Parathyroid adenoma (tissue), 2 donors: ENCODE measurements around the gene TNRC6C.
"Not testable (repeated sequence)": the region's sequence is repeated elsewhere in the genome, so short reads cannot be mapped to it uniquely, and the experiment has no call there.

ENCODE experiments used
- H2AFZ ChIP-seq: fragments of 300-600 bp; sonication (generic); one replicate; pipeline ENCODE4 v1.7.0; 2017; ENCODE audit warnings: antibody characterized with exemption, mild to moderate bottlenecking
- H3K27ac ChIP-seq: fragments of 300-600 bp; sonication (generic); one replicate; pipeline ENCODE4 v1.7.0; 2017
- H3K27me3 ChIP-seq: fragments of 300-600 bp; sonication (generic); one replicate; pipeline ENCODE4 v1.7.0; 2017; ENCODE audit warnings: low read length; ENCODE audit not compliant: control insufficient read depth, insufficient read depth
- H3K36me3 ChIP-seq: fragments of 300-600 bp; sonication (generic); one replicate; pipeline ENCODE4 v1.7.0; 2017; ENCODE audit warnings: low read length; ENCODE audit not compliant: control insufficient read depth, insufficient read depth
- H3K4me1 ChIP-seq: fragments of 300-600 bp; sonication (generic); one replicate; pipeline ENCODE4 v1.7.0; 2017; ENCODE audit warnings: control low read depth
- H3K4me2 ChIP-seq: fragments of 300-600 bp; sonication (generic); one replicate; pipeline ENCODE4 v1.7.0; 2017; ENCODE audit warnings: low read length
- H3K4me3 ChIP-seq: fragments of 300-600 bp; sonication (generic); one replicate; pipeline ENCODE4 v1.7.0; 2017; ENCODE audit warnings: low read depth, low read length
- H3K79me2 ChIP-seq: fragments of 300-600 bp; sonication (generic); one replicate; pipeline ENCODE4 v1.7.0; 2017; ENCODE audit warnings: control low read depth
- H3K9ac ChIP-seq: fragments of 300-600 bp; sonication (generic); one replicate; pipeline ENCODE4 v1.7.0; 2017; ENCODE audit warnings: mild to moderate bottlenecking
- H3K9me3 ChIP-seq: fragments of 300-600 bp; sonication (generic); one replicate; pipeline ENCODE4 v1.7.0; 2017; ENCODE audit warnings: low read length; ENCODE audit not compliant: control insufficient read depth
- TF ChIP-seq, protein P1 (sequence below): fragments of 300-600 bp; sonication (generic); IDR thresholded peaks from one replicate; pipeline ENCODE4 v1.7.0; 2017; ENCODE audit warnings: antibody characterized with exemption, mild to moderate bottlenecking
- donor health status: primary hyperparathyroidism.

Gene TNRC6C

DNA sequence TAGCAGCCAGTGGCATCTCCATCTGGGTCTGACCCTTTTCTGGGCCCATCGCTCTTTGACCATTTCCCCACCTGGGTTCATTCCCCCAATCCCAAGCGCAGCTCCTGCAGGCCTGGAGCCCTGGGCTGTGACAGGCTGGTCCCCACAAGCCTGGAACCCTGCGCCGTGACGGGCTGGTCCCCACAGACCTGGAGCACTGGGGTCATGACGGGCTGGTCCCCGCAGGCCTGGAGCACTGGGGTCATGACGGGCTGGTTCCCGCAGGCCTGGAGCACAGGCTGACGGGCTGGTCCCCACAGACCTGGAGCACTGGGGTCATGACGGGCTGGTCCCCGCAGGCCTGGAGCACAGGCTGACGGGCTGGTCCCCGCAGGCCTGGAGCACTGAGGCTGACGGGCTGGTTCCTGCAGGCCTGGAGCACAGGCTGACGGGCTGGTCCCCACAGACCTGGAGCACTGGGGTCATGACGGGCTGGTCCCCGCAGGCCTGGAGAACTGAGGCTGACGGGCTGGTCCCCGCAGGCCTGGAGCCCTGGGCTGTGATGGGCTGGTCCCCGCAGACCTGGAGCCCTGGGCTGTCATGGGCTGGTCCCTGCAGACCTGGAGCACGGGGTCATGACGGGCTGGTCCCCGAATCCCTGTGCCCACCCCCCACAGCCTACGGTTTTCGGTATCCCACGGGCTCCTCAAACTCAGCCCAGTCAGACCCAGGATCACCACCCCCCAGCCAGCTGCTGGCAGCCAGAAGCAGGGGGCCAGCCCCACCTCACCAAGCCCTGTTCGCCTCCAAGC lies 153.4 kb downstream of the TNRC6C start:
- Histone ChIP-seq H3K79me2 (no peaks in the 10 kb centered on the region), H3K27ac (no peak overlapping the region), H3K9me3 (no peaks in the 10 kb centered on the region), H3K27me3 (no peaks in the 10 kb centered on the region), H3K36me3 (no peaks in the 10 kb centered on the region), H3K4me3 (no peak overlapping the region), H3K9ac (no peak overlapping the region), H3K4me1 (peaks cover 4% of the 10 kb centered on the region), H2AFZ (no peak overlapping the region), H3K4me2 (no peak overlapping the region)
- TF ChIP-seq, protein P1, sequence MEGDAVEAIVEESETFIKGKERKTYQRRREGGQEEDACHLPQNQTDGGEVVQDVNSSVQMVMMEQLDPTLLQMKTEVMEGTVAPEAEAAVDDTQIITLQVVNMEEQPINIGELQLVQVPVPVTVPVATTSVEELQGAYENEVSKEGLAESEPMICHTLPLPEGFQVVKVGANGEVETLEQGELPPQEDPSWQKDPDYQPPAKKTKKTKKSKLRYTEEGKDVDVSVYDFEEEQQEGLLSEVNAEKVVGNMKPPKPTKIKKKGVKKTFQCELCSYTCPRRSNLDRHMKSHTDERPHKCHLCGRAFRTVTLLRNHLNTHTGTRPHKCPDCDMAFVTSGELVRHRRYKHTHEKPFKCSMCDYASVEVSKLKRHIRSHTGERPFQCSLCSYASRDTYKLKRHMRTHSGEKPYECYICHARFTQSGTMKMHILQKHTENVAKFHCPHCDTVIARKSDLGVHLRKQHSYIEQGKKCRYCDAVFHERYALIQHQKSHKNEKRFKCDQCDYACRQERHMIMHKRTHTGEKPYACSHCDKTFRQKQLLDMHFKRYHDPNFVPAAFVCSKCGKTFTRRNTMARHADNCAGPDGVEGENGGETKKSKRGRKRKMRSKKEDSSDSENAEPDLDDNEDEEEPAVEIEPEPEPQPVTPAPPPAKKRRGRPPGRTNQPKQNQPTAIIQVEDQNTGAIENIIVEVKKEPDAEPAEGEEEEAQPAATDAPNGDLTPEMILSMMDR = no peak

DNA sequence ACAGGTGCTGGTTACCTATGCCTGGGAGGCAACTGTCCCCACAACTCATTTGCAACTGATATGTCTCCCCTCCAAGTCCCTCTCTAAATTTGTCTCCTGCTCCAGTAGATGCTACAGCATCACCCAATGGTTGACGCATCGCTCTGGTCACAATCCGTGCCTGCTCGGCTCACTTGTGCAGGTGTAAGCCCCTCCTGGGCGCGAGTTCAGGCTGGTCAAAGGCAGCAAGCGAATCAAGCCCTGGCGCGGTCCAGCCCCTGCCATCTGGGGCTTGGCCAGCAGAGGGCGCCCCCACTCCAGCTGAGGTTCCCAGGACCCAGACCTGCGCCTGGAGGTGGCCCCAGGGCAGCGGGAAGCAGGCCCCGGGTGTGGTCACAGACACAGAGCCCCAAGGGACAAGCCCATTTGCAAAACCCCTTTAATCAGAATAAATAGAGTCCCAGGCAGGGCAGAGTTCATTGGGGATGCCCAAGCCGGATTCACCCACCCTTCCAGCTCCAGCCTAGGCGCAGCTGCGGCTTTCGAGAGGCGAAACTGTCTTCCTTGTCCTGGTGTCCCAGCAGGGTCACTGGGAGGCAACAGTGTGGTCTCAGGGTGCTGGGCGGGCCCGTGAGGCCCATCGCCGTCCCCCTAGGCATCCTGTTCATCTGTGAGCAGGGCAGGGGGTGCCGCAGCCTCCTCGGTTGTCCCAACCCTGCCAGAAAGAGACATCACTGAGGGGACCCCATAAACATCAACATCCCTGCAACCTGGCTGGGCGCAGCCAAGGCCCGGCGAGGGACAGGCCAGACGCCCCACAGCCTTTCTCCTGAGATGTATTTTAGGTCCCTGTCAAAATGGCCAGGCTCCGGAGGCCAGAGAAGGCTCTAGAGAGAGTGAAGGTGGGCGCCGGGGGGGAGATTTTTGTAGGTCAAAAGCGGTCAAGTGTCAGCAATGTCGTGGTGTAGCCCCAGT lies 154.3 kb downstream of the TNRC6C start:
- Histone ChIP-seq H2AFZ (no peak overlapping the region), H3K27ac (no peak overlapping the region), H3K27me3 (no peaks in the 10 kb centered on the region), H3K4me2 (no peak overlapping the region), H3K9ac (no peak overlapping the region), H3K4me1 (peaks cover 9% of the 10 kb centered on the region), H3K9me3 (no peaks in the 10 kb centered on the region), H3K4me3 (no peak overlapping the region), H3K79me2 (no peaks in the 10 kb centered on the region), H3K36me3 (no peaks in the 10 kb centered on the region)
- TF ChIP-seq, protein P1 = peak; percentile 99

DNA sequence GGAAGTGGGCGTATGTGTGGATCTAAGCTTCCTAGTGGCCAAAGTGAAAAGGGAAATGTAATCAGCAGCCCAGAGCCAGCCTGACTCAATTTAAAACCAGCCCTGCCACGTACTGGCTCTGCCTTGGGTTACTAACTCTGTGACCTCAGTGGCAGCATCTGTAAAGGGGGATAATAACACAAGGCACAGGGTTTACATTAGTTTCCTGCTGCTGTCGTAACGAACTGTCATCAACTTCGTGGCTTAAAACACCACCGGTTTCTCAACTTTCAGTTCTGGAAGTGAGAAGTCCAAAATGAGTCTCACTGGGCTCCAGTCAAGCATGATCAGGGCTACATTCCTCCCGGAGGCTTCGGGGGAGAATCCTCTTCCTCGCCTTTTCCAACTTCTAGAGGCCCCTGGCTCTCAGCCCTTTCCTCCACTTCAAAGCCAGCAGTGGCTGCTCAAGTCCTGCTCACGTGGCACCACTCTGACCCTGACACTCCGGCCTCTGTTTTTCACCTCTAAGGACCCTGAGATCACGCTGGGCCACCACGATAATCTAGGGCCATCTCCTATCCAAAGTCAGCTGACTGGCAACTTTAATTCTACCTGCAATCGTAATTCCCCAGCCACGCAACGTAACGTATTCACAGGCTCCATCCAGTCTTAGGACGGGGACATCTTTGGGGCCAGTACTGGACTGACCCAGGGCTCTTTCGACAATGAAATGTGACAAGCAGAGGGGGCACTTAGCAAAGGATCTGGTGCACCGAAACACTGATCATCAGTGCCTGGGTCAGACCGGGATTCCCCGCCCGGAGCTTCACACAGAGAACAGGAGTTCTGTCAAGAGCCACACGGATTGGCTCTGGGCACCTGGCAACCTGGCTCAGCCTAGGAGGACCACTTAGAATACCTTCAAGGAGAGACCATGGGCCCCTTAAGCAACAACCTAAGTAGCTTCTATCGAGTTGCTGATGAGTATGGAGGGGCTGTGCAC lies 155.6 kb downstream of the TNRC6C start:
- H3K27me3 ChIP-seq = no peaks in the 10 kb centered on the region
- H3K36me3 ChIP-seq = no peaks in the 10 kb centered on the region
- no peak overlapping the region for H3K9ac ChIP-seq
- no peak overlapping the region for H3K4me3 ChIP-seq
- H3K4me1 ChIP-seq = peaks cover 9% of the 10 kb centered on the region
- H3K9me3 ChIP-seq = no peaks in the 10 kb centered on the region
- H2AFZ ChIP-seq = no peak overlapping the region
- no peaks in the 10 kb centered on the region for H3K79me2 ChIP-seq
- no peak overlapping the region for H3K4me2 ChIP-seq
- TF ChIP-seq, protein P1 = no peak
- H3K27ac ChIP-seq = no peak overlapping the region

DNA sequence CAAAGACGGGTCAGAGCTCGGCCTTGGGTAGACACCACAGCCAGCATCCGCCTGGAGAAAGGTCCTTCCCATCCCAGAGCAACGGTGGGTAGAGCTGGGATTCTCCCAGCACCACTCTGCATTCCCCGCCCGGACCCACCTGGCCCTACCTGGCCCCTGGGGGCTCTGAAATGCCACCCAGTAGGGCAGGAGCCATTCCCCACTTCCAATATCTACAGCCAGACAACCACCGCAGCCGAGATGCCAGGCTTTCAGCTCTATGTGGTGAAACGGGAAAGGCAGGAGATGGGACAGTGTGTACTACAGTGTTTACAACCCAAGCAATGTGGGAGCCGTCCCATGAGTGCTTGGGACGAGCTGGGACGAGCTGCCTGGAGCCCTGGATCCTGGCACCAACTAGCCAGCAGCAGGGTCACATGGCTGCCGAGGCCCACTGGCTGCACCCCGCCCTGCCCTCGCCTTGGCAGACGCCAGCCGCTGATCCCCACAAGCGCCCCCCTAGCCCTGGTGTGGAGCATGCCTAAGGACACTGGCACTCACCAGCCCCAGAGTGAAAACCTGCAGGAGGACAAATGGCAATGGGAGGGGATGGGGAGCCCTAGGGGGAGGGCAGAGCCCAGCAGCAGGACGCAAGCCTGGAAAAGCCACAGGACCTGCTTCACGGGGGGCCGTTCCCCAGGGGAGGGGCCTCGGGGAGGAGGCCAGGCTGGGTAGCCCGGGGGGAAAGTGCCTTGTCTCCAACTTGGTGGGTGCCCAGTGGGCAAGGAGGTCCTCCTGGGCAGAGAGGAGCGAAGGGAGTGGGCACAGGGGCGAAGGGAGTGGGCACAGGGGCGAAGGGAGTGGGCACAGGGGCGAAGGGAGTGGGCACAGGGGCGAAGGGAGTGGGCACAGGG lies 156.6 kb downstream of the TNRC6C start:
- Histone ChIP-seq H3K4me2 (no peak overlapping the region), H2AFZ (no peak overlapping the region), H3K27me3 (no peaks in the 10 kb centered on the region), H3K79me2 (no peaks in the 10 kb centered on the region), H3K9ac (no peak overlapping the region), H3K4me1 (peaks cover 9% of the 10 kb centered on the region), H3K36me3 (no peaks in the 10 kb centered on the region), H3K9me3 (no peaks in the 10 kb centered on the region), H3K4me3 (no peak overlapping the region), H3K27ac (no peak overlapping the region)
- TF ChIP-seq, protein P1 = no peak

DNA sequence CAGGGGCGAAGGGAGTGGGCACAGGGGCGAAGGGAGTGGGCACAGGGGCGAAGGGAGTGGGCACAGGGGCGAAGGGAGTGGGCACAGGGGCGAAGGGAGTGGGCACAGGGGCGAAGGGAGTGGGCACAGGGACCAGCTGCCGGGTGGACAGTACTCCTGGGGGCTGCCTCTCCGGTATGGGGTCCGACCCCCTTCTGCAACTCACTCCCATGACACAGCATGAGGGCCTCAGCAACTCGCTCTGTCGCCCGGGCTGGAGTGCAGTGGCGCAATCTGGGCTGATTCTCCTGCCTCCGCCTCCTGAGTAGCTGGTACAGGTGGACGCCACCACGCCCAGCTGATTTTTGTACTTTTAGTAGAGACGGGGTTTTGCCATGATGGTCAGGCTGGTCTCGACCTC lies 157.3 kb downstream of the TNRC6C start:
- H3K4me1 ChIP-seq, H3K36me3 ChIP-seq, H3K27ac ChIP-seq, H3K79me2 ChIP-seq, H3K4me2 ChIP-seq, H3K9ac ChIP-seq, H2AFZ ChIP-seq, H3K9me3 ChIP-seq, H3K4me3 ChIP-seq, H3K27me3 ChIP-seq: not testable (repeated sequence)
